Left lobe of liver (tissue), 2 donors: ENCODE data around the gene BRINP2. TPM values are rescaled to one million over a fixed set of nuclear protein-coding genes. Genes with fewer than 3 reads are reported as not detected.
"Not testable (repeated sequence)": the region's sequence is repeated elsewhere in the genome, so short reads cannot be mapped to it uniquely, and the experiment has no call there.

Source experiments
- ATAC-seq: fragments of 200-7000 bp; cut with Tn5 transposase; one replicate; pipeline ENCODE4 v1.9.1; 2020; ENCODE audit warnings: mild to moderate bottlenecking, moderate library complexity
- DNase-seq: peaks from one replicate; pipeline ENCODE4 v3.0.0-alpha.2; 2020; ENCODE audit warnings: low spot score
- total RNA-seq: library from RNA; stranded (reverse); gene quantifications from one replicate; pipeline ENCODE4 v1.2.1, GENCODE V29; 2021
- donor health status: DM: no; HTN: no; CAD: no; lungs with moderate emphysema.
- donor health status: DM: no; HTN: yes; CAD: no.

The BRINP2 gene
- total RNA-seq, 1 donor from 2014 or later: 0.23 TPM

- no peak for ATAC-seq
- DNase-seq: no peak
Measured at GRCh38 chr1:177306019-177306415, 135.3 kb downstream of the BRINP2 start.

- ATAC-seq (no peak), DNase-seq (no peak)
Measured at GRCh38 chr1:177306981-177307380, 136.2 kb downstream of the BRINP2 start.

- DNase-seq (no peak), ATAC-seq (no peak)
Measured at GRCh38 chr1:177307771-177308170, 137.0 kb downstream of the BRINP2 start.

- no peak for ATAC-seq
Measured at GRCh38 chr1:177309880-177310279, 139.1 kb downstream of the BRINP2 start.

GRCh38 chr1:177310326-177310725 is 139.6 kb downstream of the BRINP2 start:
- DNase-seq: no peak
- ATAC-seq: no peak

More at GRCh38 chr1:177309880-177310279, 139.1 kb downstream of the BRINP2 start:
- DNase-seq: no peak

GRCh38 chr1:177311111-177311510 is 140.4 kb downstream of the BRINP2 start:
- DNase-seq (no peak), ATAC-seq (no peak)

- DNase-seq (no peak), ATAC-seq (no peak)
Measured at GRCh38 chr1:177311586-177311985, 140.8 kb downstream of the BRINP2 start.

- DNase-seq (no peak), ATAC-seq (no peak)
Measured at GRCh38 chr1:177315261-177315660, 144.5 kb downstream of the BRINP2 start.

- DNase-seq (no peak), ATAC-seq (no peak)
Measured at GRCh38 chr1:177315761-177316160, 145.0 kb downstream of the BRINP2 start.

GRCh38 chr1:177321434-177321833 is 150.7 kb downstream of the BRINP2 start:
- ATAC-seq, DNase-seq: not testable (repeated sequence)

- no peak for DNase-seq
- no peak for ATAC-seq
Measured at GRCh38 chr1:177328251-177328650, 157.5 kb downstream of the BRINP2 start.

GRCh38 chr1:177329871-177330270 is 159.1 kb downstream of the BRINP2 start:
- DNase-seq: no peak

More at GRCh38 chr1:177329871-177330270, 159.1 kb downstream of the BRINP2 start:
- ATAC-seq: peak; percentile 26

Other genes starting within 250 kb of the BRINP2 start
- 0.18 TPM for gene ASTN1, start 6.2 kb upstream of the BRINP2 start, total RNA-seq